ENCODE results near the gene L3MBTL1. TPM values are rescaled to one million over a fixed set of nuclear protein-coding genes. Genes with fewer than 3 reads are reported as not detected.

L3MBTL1 gene
- polyA plus RNA-seq, 3 donors: 0.31 to 9.0 (median 0.36) TPM

DNA sequence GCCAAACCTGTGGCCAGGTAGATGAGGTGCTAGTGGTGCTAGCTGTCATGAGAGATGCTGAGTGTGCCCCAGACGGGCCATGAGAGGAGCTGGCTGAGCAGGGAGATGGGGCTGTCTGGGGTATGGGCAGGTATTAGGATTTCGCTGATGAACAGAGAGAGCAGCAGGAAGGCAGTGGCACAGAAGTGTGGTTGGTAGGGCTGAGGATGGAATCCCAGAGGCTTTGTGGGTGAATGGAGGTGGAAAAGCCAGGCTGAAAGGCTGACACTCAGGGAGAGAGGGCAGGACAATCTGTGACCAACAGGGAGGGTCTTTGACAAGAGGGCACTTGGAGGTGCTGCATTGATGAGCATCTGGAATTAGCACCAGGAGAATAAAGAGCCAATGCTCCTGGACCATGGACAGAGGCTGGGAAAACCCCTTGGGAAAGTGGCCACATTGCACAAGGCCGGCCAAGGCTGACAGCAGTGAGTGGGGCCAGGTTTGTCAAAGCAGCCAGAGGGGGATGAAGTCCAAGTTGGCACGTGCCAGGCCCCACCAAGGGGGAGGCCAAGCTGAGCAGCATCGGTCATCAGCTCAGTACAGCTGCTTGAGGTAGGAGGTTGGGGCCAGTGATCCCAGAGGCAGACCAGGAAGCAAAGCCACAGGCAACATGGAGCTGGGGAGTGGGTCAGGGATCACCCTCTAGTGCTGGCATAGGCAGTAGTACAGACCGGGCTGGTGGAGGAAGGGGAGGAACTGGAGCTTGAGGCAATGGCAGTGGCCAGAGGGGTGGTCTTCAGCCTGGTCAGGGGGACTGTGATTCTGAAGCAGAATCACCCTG is 31.6 kb downstream of the L3MBTL1 start:
- intact Hi-C loops (cut with micrococcal nuclease): loop anchor here (10.0 kb wide), 2 partner anchors 156 to 546 kb away; no protein-coding TSS in a partner anchor
- no peak overlapping the region for H3K9ac ChIP-seq (ENCODE audit: insufficient read depth, low read length, poor library complexity, severe bottlenecking)
- H2AFZ ChIP-seq (ENCODE audit: insufficient read depth, low read depth, low read length, poor library complexity, severe bottlenecking): no peak overlapping the region
- no peaks in the 10 kb centered on the region for H3K9me3 Mint-ChIP-seq
- 91% methylated on average over 6 of the region's 6 CpGs for WGBS (ENCODE audit: insufficient coverage)
- H3K79me2 ChIP-seq (ENCODE audit: insufficient read depth, low read length): no peaks in the 10 kb centered on the region
- H3K36me3 ChIP-seq (replicated peaks in 1 of 2; ENCODE audit: control insufficient read depth in 1 of 2, insufficient read depth in 2 of 2, low read length in 2 of 2): peaks cover 0 to 26% of the 10 kb centered on the region in 2 donors
- peaks cover 14% of the 10 kb centered on the region for H3K4me1 Mint-ChIP-seq
- peaks cover 10% of the 10 kb centered on the region in 2 donors for H3K4me1 ChIP-seq (ENCODE audit: control insufficient read depth in 1 of 2, insufficient read depth in 2 of 2, low read length in 2 of 2)
- no peak for DNase-seq
- H3K27ac Mint-ChIP-seq: peak overlapping the region in 3 of 7 donors; percentile 18 to 66 (median 56)
- no peak overlapping the region for H3K4me2 ChIP-seq (replicated peaks; ENCODE audit: extremely low read depth, low read length, poor library complexity, severe bottlenecking)
- no peaks in the 10 kb centered on the region for H3K27me3 Mint-ChIP-seq (ENCODE audit: low read depth in 3 of 3)
- TF ChIP-seq, protein P1, sequence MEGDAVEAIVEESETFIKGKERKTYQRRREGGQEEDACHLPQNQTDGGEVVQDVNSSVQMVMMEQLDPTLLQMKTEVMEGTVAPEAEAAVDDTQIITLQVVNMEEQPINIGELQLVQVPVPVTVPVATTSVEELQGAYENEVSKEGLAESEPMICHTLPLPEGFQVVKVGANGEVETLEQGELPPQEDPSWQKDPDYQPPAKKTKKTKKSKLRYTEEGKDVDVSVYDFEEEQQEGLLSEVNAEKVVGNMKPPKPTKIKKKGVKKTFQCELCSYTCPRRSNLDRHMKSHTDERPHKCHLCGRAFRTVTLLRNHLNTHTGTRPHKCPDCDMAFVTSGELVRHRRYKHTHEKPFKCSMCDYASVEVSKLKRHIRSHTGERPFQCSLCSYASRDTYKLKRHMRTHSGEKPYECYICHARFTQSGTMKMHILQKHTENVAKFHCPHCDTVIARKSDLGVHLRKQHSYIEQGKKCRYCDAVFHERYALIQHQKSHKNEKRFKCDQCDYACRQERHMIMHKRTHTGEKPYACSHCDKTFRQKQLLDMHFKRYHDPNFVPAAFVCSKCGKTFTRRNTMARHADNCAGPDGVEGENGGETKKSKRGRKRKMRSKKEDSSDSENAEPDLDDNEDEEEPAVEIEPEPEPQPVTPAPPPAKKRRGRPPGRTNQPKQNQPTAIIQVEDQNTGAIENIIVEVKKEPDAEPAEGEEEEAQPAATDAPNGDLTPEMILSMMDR (IDR thresholded peaks at IDR 0.05): no peak
- no peaks in the 10 kb centered on the region for H3K27me3 ChIP-seq (ENCODE audit: control insufficient read depth in 2 of 2, insufficient read depth in 2 of 2, low read length in 2 of 2)
- H3K4me3 Mint-ChIP-seq: no peak overlapping the region
- H3K27ac ChIP-seq (ENCODE audit: low read depth in 1 of 2, low read length in 2 of 2): no peak overlapping the region
- no peaks in the 10 kb centered on the region for H3K9me3 ChIP-seq (replicated peaks in 1 of 2; ENCODE audit: control insufficient read depth in 1 of 2, insufficient read depth in 1 of 2, low read length in 2 of 2)
- H3K36me3 Mint-ChIP-seq: peaks cover 8 to 9% of the 10 kb centered on the region in 2 donors
- H3K4me3 ChIP-seq (replicated peaks in 1 of 3; ENCODE audit: low read depth in 2 of 3, low read length in 3 of 3): no peak overlapping the region
- H4K20me1 ChIP-seq (ENCODE audit: insufficient read depth, low read length): no peaks in the 10 kb centered on the region

DNA sequence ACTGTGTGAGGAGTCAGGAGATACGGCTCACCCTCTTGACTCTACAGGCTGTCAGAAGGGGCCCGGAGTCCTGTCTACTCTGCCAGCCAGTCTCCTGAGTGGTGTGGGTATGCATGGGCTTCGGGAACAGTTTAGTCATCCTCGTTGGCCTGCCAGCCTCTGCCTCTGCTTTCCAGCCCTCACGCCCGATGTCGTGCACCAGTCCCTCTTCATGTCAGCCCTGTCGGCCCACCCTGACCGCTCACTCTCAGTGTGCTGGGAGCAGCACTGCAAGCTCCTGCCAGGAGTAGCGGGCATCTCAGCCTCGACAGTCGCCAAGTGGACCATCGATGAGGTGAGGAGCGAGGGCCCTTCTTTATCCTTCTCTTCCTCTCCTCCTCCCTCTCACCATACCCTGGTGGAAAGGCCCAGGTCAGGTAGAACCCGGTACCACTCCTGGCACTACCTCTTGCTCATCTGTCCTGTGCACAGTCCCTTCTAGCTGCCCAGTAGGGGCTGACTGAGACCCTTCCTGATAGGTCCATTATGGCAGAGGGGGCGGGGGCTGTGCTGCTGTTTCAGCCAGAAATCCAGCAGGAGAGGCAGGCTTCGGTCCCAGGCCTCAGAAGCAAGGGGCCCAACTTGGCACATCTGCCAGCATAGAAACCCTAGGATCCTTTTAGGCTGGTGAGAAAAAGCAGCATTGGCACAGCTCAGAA is 32.6 kb downstream of the L3MBTL1 start:
- Mint-ChIP-seq H3K4me3 (no peak overlapping the region), H3K27me3 (ENCODE audit: low read depth in 3 of 3) (no peaks in the 10 kb centered on the region), H3K36me3 (peaks cover 7 to 8% of the 10 kb centered on the region in 2 donors), H3K27ac (no peak overlapping the region), H3K4me1 (peaks cover 14% of the 10 kb centered on the region), H3K9me3 (peaks cover 0 to 3% (median 0%) of the 10 kb centered on the region in 7 donors)
- Histone ChIP-seq H3K9ac (ENCODE audit: insufficient read depth, low read length, poor library complexity, severe bottlenecking) (no peak overlapping the region), H3K4me1 (ENCODE audit: control insufficient read depth in 1 of 2, insufficient read depth in 2 of 2, low read length in 2 of 2) (peaks cover 10% of the 10 kb centered on the region in 2 donors), H3K9me3 (replicated peaks in 1 of 2; ENCODE audit: control insufficient read depth in 1 of 2, insufficient read depth in 1 of 2, low read length in 2 of 2) (no peaks in the 10 kb centered on the region), H4K20me1 (ENCODE audit: insufficient read depth, low read length) (no peaks in the 10 kb centered on the region), H3K27me3 (ENCODE audit: control insufficient read depth in 2 of 2, insufficient read depth in 2 of 2, low read length in 2 of 2) (no peaks in the 10 kb centered on the region), H3K4me3 (replicated peaks in 1 of 3; ENCODE audit: low read depth in 2 of 3, low read length in 3 of 3) (no peak overlapping the region), H3K4me2 (replicated peaks; ENCODE audit: extremely low read depth, low read length, poor library complexity, severe bottlenecking) (no peak overlapping the region), H3K79me2 (ENCODE audit: insufficient read depth, low read length) (no peaks in the 10 kb centered on the region), H3K27ac (ENCODE audit: low read depth in 1 of 2, low read length in 2 of 2) (no peak overlapping the region), H3K36me3 (replicated peaks in 1 of 2; ENCODE audit: control insufficient read depth in 1 of 2, insufficient read depth in 2 of 2, low read length in 2 of 2) (peaks cover 0 to 22% of the 10 kb centered on the region in 2 donors), H2AFZ (ENCODE audit: insufficient read depth, low read depth, low read length, poor library complexity, severe bottlenecking) (no peak overlapping the region)
- TF ChIP-seq, protein P1 (IDR thresholded peaks at IDR 0.05): no peak
- 94% methylated on average over 17 of the region's 17 CpGs for whole genome bisulfite sequencing (ENCODE audit: insufficient coverage)
- intact Hi-C loops (cut with micrococcal nuclease): loop anchor here (10.0 kb wide), 2 partner anchors 155 to 545 kb away; no protein-coding TSS in a partner anchor
- no peak for DNase-seq
